Activated CD8-positive, alpha-beta T cell treated with anti-CD3 and anti-CD28 coated beads, Interleukin-2, amount 10 ng/mL, durations not matched to agents 7 days and 5 days (primary cell): ENCODE measurements around the gene NR4A2. TPM values are rescaled to one million over a fixed set of nuclear protein-coding genes. Genes with fewer than 3 reads are reported as not detected.
"Not testable (repeated sequence)": the region's sequence is repeated elsewhere in the genome, so short reads cannot be mapped to it uniquely, and the experiment has no call there.

Experiments
- ATAC-seq: fragments of 150-1000 bp; cut with Tn5 transposase; one replicate; pipeline ENCODE4 v1.10.0; 2021; ENCODE audit warnings: moderate library complexity
- CTCF ChIA-PET: fragments of 350-600 bp; sonication (Branson Sonifier 250); formaldehyde crosslinking; loops from one replicate; lab custom pipeline; 2021; ENCODE audit warnings: antibody characterized with exemption; lab: Charles Lee
- POLR2A ChIA-PET: fragments of 350-600 bp; sonication (Branson Sonifier 250); formaldehyde crosslinking; loops from one replicate; lab custom pipeline; 2021; ENCODE audit warnings: antibody characterized with exemption; lab: Charles Lee
- DNase-seq: peaks from one replicate; pipeline ENCODE4 v3.0.0-alpha.2; 2020
- H3K27ac Mint-ChIP-seq: one replicate; pipeline ENCODE4 v1.8.0; 2021; ENCODE audit warnings: mild to moderate bottlenecking, mixed read lengths
- H3K27me3 Mint-ChIP-seq: one replicate; pipeline ENCODE4 v1.8.0; 2021; ENCODE audit warnings: low read depth, mixed read lengths
- H3K36me3 Mint-ChIP-seq: one replicate; pipeline ENCODE4 v1.8.0; 2021; ENCODE audit warnings: low read depth, mixed read lengths
- H3K4me1 Mint-ChIP-seq: one replicate; pipeline ENCODE4 v1.8.0; 2021; ENCODE audit warnings: low read depth, mixed read lengths
- H3K4me3 Mint-ChIP-seq: one replicate; pipeline ENCODE4 v1.8.0; 2021; ENCODE audit warnings: mild to moderate bottlenecking, mixed read lengths
- H3K9me3 Mint-ChIP-seq: one replicate; pipeline ENCODE4 v1.8.0; 2022; ENCODE audit warnings: mixed read lengths; ENCODE audit not compliant: insufficient read depth
- total RNA-seq, 2 experiments: library from RNA; stranded (reverse); gene quantifications; one replicate each; pipeline ENCODE4 v1.2.3, GENCODE V29; 2021

Gene NR4A2
- total RNA-seq, 2 experiments from 2014 or later: 1.9 to 2.0 TPM

DNA sequence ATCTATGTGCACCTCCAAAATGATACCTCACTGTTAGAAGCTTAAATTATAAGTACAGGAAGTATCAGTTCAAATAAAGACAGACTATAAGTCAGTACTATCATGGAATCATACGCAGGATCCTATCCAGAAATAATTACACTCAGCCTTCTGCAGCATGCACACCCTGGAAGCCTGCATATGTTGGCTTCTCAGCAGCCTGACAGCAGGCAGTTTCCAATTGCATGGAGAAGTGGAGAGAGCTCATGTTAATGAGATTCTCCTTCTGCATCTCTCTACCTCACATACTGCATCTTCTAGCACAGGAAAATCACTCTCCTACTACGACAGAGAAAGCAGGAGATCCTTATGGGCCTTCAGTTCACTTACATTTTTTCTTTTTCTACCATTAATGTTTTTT, 20.5 kb downstream of the NR4A2 start:
- H3K4me1 Mint-ChIP-seq: no peaks in the 10 kb centered on the region

GRCh38 chr2:156310773-156311172, 21.7 kb downstream of the NR4A2 start:
- no peaks in the 10 kb centered on the region for H3K4me1 Mint-ChIP-seq
- H3K4me3 Mint-ChIP-seq: no peak overlapping the region
- no peak for ATAC-seq
- CTCF ChIA-PET: no interaction called here
- POLR2A ChIA-PET: no interaction called here
- H3K27me3 Mint-ChIP-seq: peaks cover 36% of the 10 kb centered on the region
- no peaks in the 10 kb centered on the region for H3K9me3 Mint-ChIP-seq
- DNase-seq: no peak
- H3K36me3 Mint-ChIP-seq: no peaks in the 10 kb centered on the region
- H3K27ac Mint-ChIP-seq: no peak overlapping the region

More for the DNA sequence above, 20.5 kb downstream of the NR4A2 start:
- H3K4me3 Mint-ChIP-seq: no peak overlapping the region
- no peak overlapping the region for H3K27ac Mint-ChIP-seq
- no peak for DNase-seq
- ATAC-seq: no peak
- POLR2A ChIA-PET: no interaction called here
- no peaks in the 10 kb centered on the region for H3K36me3 Mint-ChIP-seq
- CTCF ChIA-PET: no interaction called here
- peaks cover 41% of the 10 kb centered on the region for H3K27me3 Mint-ChIP-seq
- H3K9me3 Mint-ChIP-seq: no peaks in the 10 kb centered on the region

GRCh38 chr2:156309917-156310316, 22.6 kb downstream of the NR4A2 start:
- no peak for DNase-seq
- Mint-ChIP-seq H3K4me1 (no peaks in the 10 kb centered on the region), H3K9me3 (no peaks in the 10 kb centered on the region), H3K27me3 (peaks cover 34% of the 10 kb centered on the region), H3K27ac (no peak overlapping the region), H3K36me3 (no peaks in the 10 kb centered on the region), H3K4me3 (no peak overlapping the region)
- no peak for ATAC-seq
- CTCF ChIA-PET: no interaction called here
- POLR2A ChIA-PET: no interaction called here

GRCh38 chr2:156309167-156309566, 23.4 kb downstream of the NR4A2 start:
- CTCF ChIA-PET: no interaction called here
- ATAC-seq (no peak), DNase-seq (no peak)
- no peaks in the 10 kb centered on the region for H3K9me3 Mint-ChIP-seq
- H3K27me3 Mint-ChIP-seq: peaks cover 34% of the 10 kb centered on the region
- POLR2A ChIA-PET: no interaction called here
- no peak overlapping the region for H3K27ac Mint-ChIP-seq
- H3K4me3 Mint-ChIP-seq: no peak overlapping the region
- H3K36me3 Mint-ChIP-seq: no peaks in the 10 kb centered on the region
- H3K4me1 Mint-ChIP-seq: no peaks in the 10 kb centered on the region

GRCh38 chr2:156306821-156307220, 25.7 kb downstream of the NR4A2 start:
- peaks cover 24% of the 10 kb centered on the region for H3K27me3 Mint-ChIP-seq

GRCh38 chr2:156305121-156305520, 27.4 kb downstream of the NR4A2 start:
- H3K4me1 Mint-ChIP-seq: no peaks in the 10 kb centered on the region
- no peak overlapping the region for H3K4me3 Mint-ChIP-seq
- POLR2A ChIA-PET: no interaction called here
- CTCF ChIA-PET: no interaction called here
- H3K9me3 Mint-ChIP-seq: no peaks in the 10 kb centered on the region
- no peak for DNase-seq
- peaks cover 23% of the 10 kb centered on the region for H3K27me3 Mint-ChIP-seq
- no peaks in the 10 kb centered on the region for H3K36me3 Mint-ChIP-seq
- H3K27ac Mint-ChIP-seq: no peak overlapping the region
- ATAC-seq: no peak

More at GRCh38 chr2:156306821-156307220, 25.7 kb downstream of the NR4A2 start:
- H3K9me3 Mint-ChIP-seq: no peaks in the 10 kb centered on the region
- no peak overlapping the region for H3K4me3 Mint-ChIP-seq
- ChIA-PET CTCF (interaction anchor here (0.7 kb wide), 1 partner anchor 392 kb away, joined by 3 read pairs; no protein-coding TSS in a partner anchor), POLR2A (no interaction called here)
- DNase-seq: no peak
- no peaks in the 10 kb centered on the region for H3K36me3 Mint-ChIP-seq
- H3K27ac Mint-ChIP-seq: no peak overlapping the region
- no peaks in the 10 kb centered on the region for H3K4me1 Mint-ChIP-seq
- ATAC-seq: no peak

- POLR2A ChIA-PET: no interaction called here
These were observed 32.2 kb downstream of the NR4A2 start for GRCh38 chr2:156300337-156300736.

DNA sequence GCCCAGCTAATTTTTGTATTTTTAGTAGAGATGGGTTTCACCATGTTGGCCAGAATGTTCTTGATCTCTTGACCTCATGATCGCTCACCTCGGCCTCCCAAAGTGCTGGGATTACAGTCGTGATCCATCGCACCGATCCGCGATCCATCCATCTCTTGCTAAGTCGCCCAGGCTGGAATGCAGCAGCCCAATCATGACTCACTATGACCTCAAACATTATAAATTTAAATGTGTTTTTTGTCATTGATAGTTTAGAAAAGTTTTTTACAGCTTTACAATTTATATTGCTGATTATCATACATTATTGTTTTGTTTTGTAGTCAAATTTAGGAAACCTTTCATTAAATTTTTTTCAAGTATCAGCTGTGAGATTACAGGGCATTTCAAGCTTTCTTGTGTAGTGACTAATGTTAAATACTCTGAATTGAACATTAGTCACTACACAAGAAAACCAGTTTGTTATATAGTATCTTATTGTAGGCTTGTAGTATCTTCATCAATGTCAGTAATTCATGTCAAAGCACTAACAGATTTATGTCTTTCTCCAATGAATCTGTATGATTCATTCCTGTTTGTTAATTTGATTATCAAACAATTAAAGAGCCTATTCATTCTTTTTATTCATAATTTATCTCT, 37.5 kb downstream of the NR4A2 start:
- no peaks in the 10 kb centered on the region for H3K9me3 Mint-ChIP-seq
- no peak overlapping the region for H3K27ac Mint-ChIP-seq
- ATAC-seq (no peak), DNase-seq (no peak)
- no peaks in the 10 kb centered on the region for H3K4me1 Mint-ChIP-seq
- peaks cover 9% of the 10 kb centered on the region for H3K27me3 Mint-ChIP-seq
- POLR2A ChIA-PET: no interaction called here
- CTCF ChIA-PET: no interaction called here
- H3K36me3 Mint-ChIP-seq: no peaks in the 10 kb centered on the region
- H3K4me3 Mint-ChIP-seq: no peak overlapping the region

More at GRCh38 chr2:156300337-156300736, 32.2 kb downstream of the NR4A2 start:
- Mint-ChIP-seq H3K27ac (no peak overlapping the region), H3K9me3 (no peaks in the 10 kb centered on the region), H3K4me1 (no peaks in the 10 kb centered on the region), H3K27me3 (peaks cover 15% of the 10 kb centered on the region), H3K4me3 (no peak overlapping the region), H3K36me3 (no peaks in the 10 kb centered on the region)
- no peak for DNase-seq
- CTCF ChIA-PET: no interaction called here
- ATAC-seq: no peak

DNA sequence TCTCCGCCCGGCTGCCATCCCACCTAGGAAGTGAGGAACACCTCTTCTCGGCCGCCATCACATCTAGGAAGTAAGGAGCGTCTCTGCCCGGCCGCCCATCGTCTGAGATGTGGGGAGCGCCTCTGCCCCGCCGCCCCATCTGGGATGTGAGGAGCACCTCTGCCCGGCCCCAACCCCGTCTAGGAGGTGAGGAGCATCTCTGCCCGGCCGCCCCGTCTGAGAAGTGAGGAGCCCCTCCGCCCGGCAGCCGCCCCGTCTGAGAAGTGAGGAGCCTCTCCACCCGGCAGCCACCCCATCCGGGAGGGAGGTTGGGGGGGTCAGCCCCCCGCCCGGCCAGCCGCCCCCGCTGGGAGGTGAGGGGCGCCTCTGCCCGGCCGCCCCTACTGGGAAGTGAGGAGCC, 39.1 kb downstream of the NR4A2 start:
- CTCF ChIA-PET, H3K4me1 Mint-ChIP-seq, H3K36me3 Mint-ChIP-seq, POLR2A ChIA-PET, H3K27ac Mint-ChIP-seq, H3K9me3 Mint-ChIP-seq, ATAC-seq, DNase-seq, H3K4me3 Mint-ChIP-seq, H3K27me3 Mint-ChIP-seq: not testable (repeated sequence)

DNA sequence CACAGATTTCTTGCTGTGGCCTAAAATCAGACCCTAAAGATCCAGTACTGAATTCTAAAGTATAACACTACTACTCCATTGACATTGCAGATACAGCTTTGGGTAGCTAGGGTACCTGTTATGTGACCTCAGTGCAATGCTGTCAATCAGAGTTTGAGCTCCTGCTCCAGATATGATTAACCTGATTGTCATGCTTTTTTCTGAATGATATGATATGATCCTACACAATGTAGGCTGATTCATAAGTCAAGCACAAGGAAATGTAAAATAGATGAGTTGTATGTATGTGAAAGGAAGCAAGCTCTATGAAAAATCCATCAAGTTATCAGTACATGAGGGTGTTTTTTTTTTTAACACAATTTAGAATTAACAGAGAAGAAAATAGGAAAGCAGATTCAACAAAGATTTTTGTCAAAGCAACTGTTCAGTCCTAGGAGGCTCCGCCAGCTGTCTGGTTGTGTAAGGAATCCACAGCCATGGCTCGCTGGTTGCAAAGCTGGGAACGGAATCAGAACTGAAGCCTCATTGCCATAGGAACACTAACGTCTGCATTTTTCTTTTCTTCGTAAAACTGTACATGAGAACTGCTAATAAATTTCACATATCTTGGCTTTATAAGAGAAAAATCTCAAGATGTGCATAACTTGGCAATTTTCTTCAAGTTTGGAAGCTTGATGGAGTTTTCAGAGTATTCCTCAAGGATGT, 52.9 kb downstream of the NR4A2 start:
- no peaks in the 10 kb centered on the region for H3K36me3 Mint-ChIP-seq
- POLR2A ChIA-PET: no interaction called here
- no peak overlapping the region for H3K27ac Mint-ChIP-seq
- no peaks in the 10 kb centered on the region for H3K9me3 Mint-ChIP-seq
- ATAC-seq: no peak
- DNase-seq: no peak
- H3K4me1 Mint-ChIP-seq: no peaks in the 10 kb centered on the region
- CTCF ChIA-PET: no interaction called here
- H3K4me3 Mint-ChIP-seq: no peak overlapping the region
- H3K27me3 Mint-ChIP-seq: peaks cover 9% of the 10 kb centered on the region
